Measurements from ENCODE around the gene BCAP31.

Gene BCAP31

GRCh38 chrX:153728095-153728494 lies 3.9 kb upstream of the BCAP31 start:
- Histone ChIP-seq H3K9me3 (ENCODE audit: control insufficient read depth in 5 of 5, low read length in 5 of 5) (peaks cover 4 to 13% (median 10%) of the 10 kb centered on the region in 5 donors), H3K4me3 (ENCODE audit: low read depth in 1 of 5, low read length in 5 of 5) (no peak overlapping the region), H3K27me3 (ENCODE audit: control insufficient read depth in 5 of 5, insufficient read depth in 4 of 5, low read length in 5 of 5) (peaks cover 0 to 9% (median 0%) of the 10 kb centered on the region in 5 donors), H3K36me3 (ENCODE audit: control insufficient read depth in 5 of 5, insufficient read depth in 5 of 5, low read length in 5 of 5) (peaks cover 0 to 6% (median 4%) of the 10 kb centered on the region in 5 donors), H3K9ac (ENCODE audit: low read length in 5 of 5) (peak overlapping the region in 1 of 5 donors; percentile 12), H3K27ac (ENCODE audit: low read depth, low read length) (no peak overlapping the region), H3K4me1 (ENCODE audit: control insufficient read depth in 5 of 5, insufficient read depth in 5 of 5, low read length in 5 of 5) (peaks cover 10 to 47% (median 44%) of the 10 kb centered on the region in 5 donors)

- Histone ChIP-seq H3K9ac (ENCODE audit: low read length in 5 of 5) (peak overlapping the region in 1 of 5 donors; percentile 12), H3K27me3 (ENCODE audit: control insufficient read depth in 5 of 5, insufficient read depth in 4 of 5, low read length in 5 of 5) (peaks cover 0 to 14% (median 0%) of the 10 kb centered on the region in 5 donors), H3K4me1 (ENCODE audit: control insufficient read depth in 5 of 5, insufficient read depth in 5 of 5, low read length in 5 of 5) (peaks cover 16 to 55% (median 51%) of the 10 kb centered on the region in 5 donors), H3K9me3 (ENCODE audit: control insufficient read depth in 5 of 5, low read length in 5 of 5) (peaks cover 4 to 13% (median 10%) of the 10 kb centered on the region in 5 donors), H3K4me3 (ENCODE audit: low read depth in 1 of 5, low read length in 5 of 5) (peak overlapping the region in 3 of 5 donors; percentile 16 to 50 (median 37)), H3K27ac (ENCODE audit: low read depth, low read length) (peak overlapping the region; percentile 80), H3K36me3 (ENCODE audit: control insufficient read depth in 5 of 5, insufficient read depth in 5 of 5, low read length in 5 of 5) (peaks cover 0 to 6% (median 4%) of the 10 kb centered on the region in 5 donors)
Measured at GRCh38 chrX:153727123-153727931, 3.1 kb upstream of the BCAP31 start.

- Histone ChIP-seq H3K27ac (ENCODE audit: low read depth, low read length) (peak overlapping the region; percentile 80), H3K27me3 (ENCODE audit: control insufficient read depth in 5 of 5, insufficient read depth in 4 of 5, low read length in 5 of 5) (peaks cover 0 to 17% (median 0%) of the 10 kb centered on the region in 5 donors), H3K4me3 (ENCODE audit: low read depth in 1 of 5, low read length in 5 of 5) (peak overlapping the region in 3 of 5 donors; percentile 16 to 50 (median 37)), H3K36me3 (ENCODE audit: control insufficient read depth in 5 of 5, insufficient read depth in 5 of 5, low read length in 5 of 5) (peaks cover 0 to 6% (median 4%) of the 10 kb centered on the region in 5 donors), H3K9me3 (ENCODE audit: control insufficient read depth in 5 of 5, low read length in 5 of 5) (peaks cover 0 to 6% (median 2%) of the 10 kb centered on the region in 5 donors), H3K9ac (ENCODE audit: low read length in 5 of 5) (peak overlapping the region in 2 of 5 donors; percentile 12 to 14), H3K4me1 (ENCODE audit: control insufficient read depth in 5 of 5, insufficient read depth in 5 of 5, low read length in 5 of 5) (peaks cover 16 to 60% (median 51%) of the 10 kb centered on the region in 5 donors)
Measured at GRCh38 chrX:153726286-153727122, 2.3 kb upstream of the BCAP31 start.

DNA sequence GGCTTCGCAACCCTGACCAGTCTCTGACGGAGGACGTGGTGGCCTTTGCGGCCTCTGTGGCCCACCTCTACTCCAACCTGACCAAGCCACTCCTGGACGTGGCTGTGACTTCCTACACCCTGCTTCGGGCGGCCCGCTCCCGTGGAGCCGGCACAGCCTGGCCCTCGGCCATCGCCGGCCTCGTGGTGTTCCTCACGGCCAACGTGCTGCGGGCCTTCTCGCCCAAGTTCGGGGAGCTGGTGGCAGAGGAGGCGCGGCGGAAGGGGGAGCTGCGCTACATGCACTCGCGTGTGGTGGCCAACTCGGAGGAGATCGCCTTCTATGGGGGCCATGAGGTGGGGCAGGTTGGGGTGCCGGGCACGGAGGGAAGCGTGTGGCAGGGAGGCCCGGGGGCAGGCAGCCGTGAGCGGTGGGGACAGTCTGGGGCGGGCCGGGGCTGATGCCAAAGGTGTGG lies 1.7 kb upstream of the BCAP31 start:
- peaks cover 0 to 17% (median 0%) of the 10 kb centered on the region in 5 donors for H3K27me3 ChIP-seq (ENCODE audit: control insufficient read depth in 5 of 5, insufficient read depth in 4 of 5, low read length in 5 of 5)
- H3K36me3 ChIP-seq (ENCODE audit: control insufficient read depth in 5 of 5, insufficient read depth in 5 of 5, low read length in 5 of 5) = peaks cover 0 to 8% (median 4%) of the 10 kb centered on the region in 5 donors
- H3K9ac ChIP-seq (ENCODE audit: low read length in 5 of 5) = peak overlapping the region in 2 of 5 donors; percentile 14 to 30
- H3K4me3 ChIP-seq (ENCODE audit: low read depth in 1 of 5, low read length in 5 of 5) = peak overlapping the region in 4 of 5 donors; percentile 17 to 65 (median 54)
- H3K4me1 ChIP-seq (ENCODE audit: control insufficient read depth in 5 of 5, insufficient read depth in 5 of 5, low read length in 5 of 5) = peaks cover 16 to 60% (median 51%) of the 10 kb centered on the region in 5 donors
- peaks cover 0 to 5% (median 0%) of the 10 kb centered on the region in 5 donors for H3K9me3 ChIP-seq (ENCODE audit: control insufficient read depth in 5 of 5, low read length in 5 of 5)
- peak overlapping the region; percentile 80 for H3K27ac ChIP-seq (ENCODE audit: low read depth, low read length)

GRCh38 chrX:153725039-153725831 lies 1.0 kb upstream of the BCAP31 start:
- peak overlapping the region in 4 of 5 donors; percentile 51 to 65 (median 56) for H3K4me3 ChIP-seq (ENCODE audit: low read depth in 1 of 5, low read length in 5 of 5)
- H3K4me1 ChIP-seq (ENCODE audit: control insufficient read depth in 5 of 5, insufficient read depth in 5 of 5, low read length in 5 of 5) = peaks cover 16 to 60% (median 51%) of the 10 kb centered on the region in 5 donors
- H3K9ac ChIP-seq (ENCODE audit: low read length in 5 of 5) = peak overlapping the region in 4 of 5 donors; percentile 55 to 71 (median 58)
- H3K27me3 ChIP-seq (ENCODE audit: control insufficient read depth in 5 of 5, insufficient read depth in 4 of 5, low read length in 5 of 5) = peaks cover 0 to 21% (median 0%) of the 10 kb centered on the region in 5 donors
- peaks cover 0 to 3% (median 0%) of the 10 kb centered on the region in 5 donors for H3K9me3 ChIP-seq (ENCODE audit: control insufficient read depth in 5 of 5, low read length in 5 of 5)
- H3K36me3 ChIP-seq (ENCODE audit: control insufficient read depth in 5 of 5, insufficient read depth in 5 of 5, low read length in 5 of 5) = peaks cover 0 to 14% (median 9%) of the 10 kb centered on the region in 5 donors
- peak overlapping the region; percentile 80 for H3K27ac ChIP-seq (ENCODE audit: low read depth, low read length)

GRCh38 chrX:153723351-153724251 lies 586 bp downstream of the BCAP31 start:
- Histone ChIP-seq H3K4me3 (ENCODE audit: low read depth in 1 of 5, low read length in 5 of 5) (peak overlapping the region; percentile 65 to 71 (median 70)), H3K27me3 (ENCODE audit: control insufficient read depth in 5 of 5, insufficient read depth in 4 of 5, low read length in 5 of 5) (peaks cover 0 to 23% (median 2%) of the 10 kb centered on the region in 5 donors), H3K4me1 (ENCODE audit: control insufficient read depth in 5 of 5, insufficient read depth in 5 of 5, low read length in 5 of 5) (peaks cover 16 to 57% (median 49%) of the 10 kb centered on the region in 5 donors), H3K36me3 (ENCODE audit: control insufficient read depth in 5 of 5, insufficient read depth in 5 of 5, low read length in 5 of 5) (peaks cover 0 to 23% (median 20%) of the 10 kb centered on the region in 5 donors), H3K27ac (ENCODE audit: low read depth, low read length) (peak overlapping the region; percentile 88), H3K9me3 (ENCODE audit: control insufficient read depth in 5 of 5, low read length in 5 of 5) (peaks cover 0 to 3% (median 0%) of the 10 kb centered on the region in 5 donors), H3K9ac (ENCODE audit: low read length in 5 of 5) (peak overlapping the region; percentile 65 to 86 (median 80))

GRCh38 chrX:153722704-153723350 lies 1.4 kb downstream of the BCAP31 start:
- H3K9ac ChIP-seq (ENCODE audit: low read length in 5 of 5) = peak overlapping the region; percentile 65 to 86 (median 80)
- peaks cover 0 to 3% (median 0%) of the 10 kb centered on the region in 5 donors for H3K9me3 ChIP-seq (ENCODE audit: control insufficient read depth in 5 of 5, low read length in 5 of 5)
- peaks cover 0 to 25% (median 21%) of the 10 kb centered on the region in 5 donors for H3K36me3 ChIP-seq (ENCODE audit: control insufficient read depth in 5 of 5, insufficient read depth in 5 of 5, low read length in 5 of 5)
- H3K4me3 ChIP-seq (ENCODE audit: low read depth in 1 of 5, low read length in 5 of 5) = peak overlapping the region; percentile 65 to 71 (median 70)
- H3K27ac ChIP-seq (ENCODE audit: low read depth, low read length) = peak overlapping the region; percentile 88
- H3K4me1 ChIP-seq (ENCODE audit: control insufficient read depth in 5 of 5, insufficient read depth in 5 of 5, low read length in 5 of 5) = peaks cover 15 to 50% (median 42%) of the 10 kb centered on the region in 5 donors
- H3K27me3 ChIP-seq (ENCODE audit: control insufficient read depth in 5 of 5, insufficient read depth in 4 of 5, low read length in 5 of 5) = peaks cover 0 to 20% (median 3%) of the 10 kb centered on the region in 5 donors

DNA sequence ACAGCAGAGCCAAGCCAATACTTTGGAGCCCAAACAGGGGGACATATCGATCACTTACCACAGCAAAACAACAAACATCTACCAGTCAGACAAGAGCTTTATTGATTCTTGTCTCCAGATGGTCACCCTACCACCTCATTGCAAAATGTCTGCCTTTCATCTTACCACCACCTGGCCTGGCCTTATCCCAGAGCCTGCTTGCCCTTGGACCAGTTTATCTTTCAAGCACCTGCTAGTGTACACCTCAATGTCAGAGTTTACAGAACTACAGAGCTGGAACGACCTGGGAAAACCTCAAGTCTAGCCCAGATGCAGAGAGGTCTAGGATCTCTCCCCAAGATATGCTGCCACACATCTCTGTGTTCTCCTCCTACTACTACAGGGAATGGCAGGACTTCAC lies 4.5 kb downstream of the BCAP31 start:
- peaks cover 5 to 18% (median 12%) of the 10 kb centered on the region in 5 donors for H3K4me1 ChIP-seq (ENCODE audit: control insufficient read depth in 5 of 5, insufficient read depth in 5 of 5, low read length in 5 of 5)
- H3K36me3 ChIP-seq (ENCODE audit: control insufficient read depth in 5 of 5, insufficient read depth in 5 of 5, low read length in 5 of 5) = peaks cover 0 to 41% (median 33%) of the 10 kb centered on the region in 5 donors
- no peak overlapping the region for H3K27ac ChIP-seq (ENCODE audit: low read depth, low read length)
- peaks cover 0 to 20% (median 3%) of the 10 kb centered on the region in 5 donors for H3K27me3 ChIP-seq (ENCODE audit: control insufficient read depth in 5 of 5, insufficient read depth in 4 of 5, low read length in 5 of 5)
- H3K9ac ChIP-seq (ENCODE audit: low read length in 5 of 5) = no peak overlapping the region
- no peak overlapping the region for H3K4me3 ChIP-seq (ENCODE audit: low read depth in 1 of 5, low read length in 5 of 5)
- H3K9me3 ChIP-seq (ENCODE audit: control insufficient read depth in 5 of 5, low read length in 5 of 5) = peaks cover 0 to 3% (median 0%) of the 10 kb centered on the region in 5 donors

All from subcutaneous abdominal adipose tissue (tissue), 5 donors.